A673 (cell line): ENCODE data around the gene MUC20.
"Not testable (repeated sequence)": the region's sequence is repeated elsewhere in the genome, so short reads cannot be mapped to it uniquely, and the experiment has no call there.

ENCODE experiments used
- CTCF ChIP-seq: fragments of 300-800, 200-600 bp; sonication (generic); conservative IDR thresholded peaks from 2 replicates; pipeline ENCODE4 v1.5.1; 2017; ENCODE audit warnings: low read depth, mild to moderate bottlenecking, antibody characterized with exemption, low read length, moderate library complexity, mixed read lengths
- EZH2 ChIP-seq: fragments of 200-600 bp; sonication (generic); IDR thresholded peaks from 2 replicates; pipeline ENCODE4 v1.6.1; 2017; ENCODE audit warnings: borderline replicate concordance, low read depth, mild to moderate bottlenecking, mixed read lengths, antibody characterized with exemption, low read length; ENCODE audit not compliant: poor library complexity, severe bottlenecking

GRCh38 chr3:195725916-195726740, 5.3 kb downstream of the MUC20 start:
- TF ChIP-seq CTCF, EZH2: not testable (repeated sequence)
